Heart left ventricle (tissue), 16 donors: Measurements from ENCODE around the gene TIMM21. TPM values are rescaled to one million over a fixed set of nuclear protein-coding genes. Genes with fewer than 3 reads are reported as not detected.

Source experiments
- ATAC-seq, 4 donors: fragments of 200-7000 bp; cut with Tn5 transposase; one replicate each; pipeline ENCODE4 v1.9.1; 2020 to 2022; ENCODE audit warnings: moderate library complexity in 4 of 4, mild to moderate bottlenecking in 3 of 4, moderate number of reproducible peaks in 1 of 4
- DNase-seq, 5 donors: peaks; one replicate each; pipeline ENCODE4 v3.0.0-alpha.2; 2020
- H3K27ac ChIP-seq, 12 donors: fragments of 200-600 bp; sonication (generic) in 4 of 12; one replicate each; pipeline versions ENCODE4 v1.5.0 to v1.8.0; 2016 to 2022; ENCODE audit warnings: mild to moderate bottlenecking in 2 of 12
- H3K27me3 ChIP-seq, 9 donors: fragments of 200-600 bp; sonication (generic) in 2 of 9; one replicate each; pipeline versions ENCODE4 v1.5.1 to v1.8.0; 2016 to 2022; ENCODE audit warnings: mild to moderate bottlenecking in 3 of 9
- H3K36me3 ChIP-seq, 9 donors: fragments of 200-600 bp; sonication (generic) in 2 of 9; one replicate each; pipeline versions ENCODE4 v1.5.0 to v1.8.0; 2018 to 2022; ENCODE audit warnings: mild to moderate bottlenecking in 2 of 9
- H3K4me1 ChIP-seq, 12 donors: fragments of 200-600 bp; sonication (generic) in 4 of 12; one replicate each; pipeline versions ENCODE4 v1.5.0 to v1.8.0; 2016 to 2022; ENCODE audit warnings: mild to moderate bottlenecking in 3 of 12
- H3K4me3 ChIP-seq, 12 donors: fragments of 200-600 bp; sonication (generic) in 4 of 12; one replicate each; pipeline versions ENCODE4 v1.5.0 to v1.8.0; 2017 to 2022; ENCODE audit warnings: mild to moderate bottlenecking in 9 of 12, moderate library complexity in 4 of 12
- H3K9me3 ChIP-seq, 12 donors: fragments of 200-600 bp; sonication (generic) in 4 of 12; one replicate each; pipeline versions ENCODE4 v1.5.0 to v1.8.0; 2016 to 2022; ENCODE audit warnings: mild to moderate bottlenecking in 1 of 12
- POLR2A ChIP-seq, 2 donors: fragments of 450-650 bp; IDR thresholded peaks; one replicate each; pipeline ENCODE4 v1.6.1; 2017; ENCODE audit warnings: antibody characterized with exemption in 2 of 2, mild to moderate bottlenecking in 2 of 2, moderate library complexity in 2 of 2
- WGBS, 4 donors: extraction: QIAGEN DNeasy Blood & Tissue Kit in 2 of 4; methylation state at CpG; one replicate each; pipeline versions ENCODE4 v1.1.5 to v1.1.7; 2013 to 2018; 5-methylcytosine and 5-hydroxymethylcytosine counted together
- intact Hi-C, 10 donors: fragments of 100-400 bp; cut with DNase I; formaldehyde crosslinking; loops; one replicate each; pipeline versions ENCODE4 v1.11.1 to v1.14.2; 2022
- polyA plus RNA-seq, 2 donors: library from polyadenylated mRNA; stranded (reverse); fragments of 200-250 nt; gene quantifications; one replicate each; pipeline ENCODE4 v1.2.3, GENCODE V29; 2013
- total RNA-seq, 9 donors: library from RNA; depleted of rRNA in 2 of 9; stranded (reverse); fragments of >200 nt in 2 of 9; fragmentation: NEBNext Ultra II Directional in 3 of 9; extraction: Animal tissue kit (Norgen Biotek cat#: 25700) in 3 of 9; gene quantifications; one replicate each; pipeline versions ENCODE4 v1.1.0 to v1.2.4, GENCODE V29; 2016 to 2023
- TF ChIP-seq, protein P1 (sequence below), 12 donors: fragments of 200-600 bp; sonication (generic) in 4 of 12; IDR thresholded peaks; one replicate each; pipeline versions ENCODE4 v1.5.0 to v1.8.0; 2018 to 2022; ENCODE audit warnings: antibody characterized with exemption in 12 of 12, mild to moderate bottlenecking in 5 of 12
- donor health status: ischemic (EF 13 %, LVEDD 7.1; RV severe dilation, severe dysfunction).
- donor health status: healthy with polysubstance abuse.
- donor health status: DM: no; HTN: yes; CAD: no.
- donor health status: DM: no; HTN: no; CAD: no.
- donor health status: ischemic (EF 25% LVEDD 6.9; RV normal size, moderate dysfunction).
- donor health status: ischemic (EF 25% LVEDD 5.7; RV mildly dilated, moderate dysfunction).
- donor health status: healthy.
- donor health status: DM: yes; HTN: yes; CAD: no.
- donor health status: ischemic (EF 35%, LVEDD 5.7; RV mildly dilated, moderate dysfunction).
- donor health status: nonischemic (EF 11% LVEDD 7.7; RV severe dilation, severe dysfunction).
- donor health status: DM: yes; HTN: yes; CAD: no.
- donor health status: PGD.
- donor health status: ischemic (EF 29% LVEDD 5.4; RV normal size, mild dysfunction).
- donor health status: nonischemic (EF 23%, LVEDD 6.1; RV moderate dilation, normal function).

The TIMM21 gene
- total and polyA plus RNA-seq, 11 donors: 65.0 to 139 (median 110) TPM

- ATAC-seq: no peak
- WGBS, 4 donors: 86 to 95% (median 88%) methylated on average over 2 of the region's 2 CpGs
- intact Hi-C loops: no loop called here
Observed at GRCh38 chr18:74141667-74142066, 6.7 kb upstream of the TIMM21 start.

DNA sequence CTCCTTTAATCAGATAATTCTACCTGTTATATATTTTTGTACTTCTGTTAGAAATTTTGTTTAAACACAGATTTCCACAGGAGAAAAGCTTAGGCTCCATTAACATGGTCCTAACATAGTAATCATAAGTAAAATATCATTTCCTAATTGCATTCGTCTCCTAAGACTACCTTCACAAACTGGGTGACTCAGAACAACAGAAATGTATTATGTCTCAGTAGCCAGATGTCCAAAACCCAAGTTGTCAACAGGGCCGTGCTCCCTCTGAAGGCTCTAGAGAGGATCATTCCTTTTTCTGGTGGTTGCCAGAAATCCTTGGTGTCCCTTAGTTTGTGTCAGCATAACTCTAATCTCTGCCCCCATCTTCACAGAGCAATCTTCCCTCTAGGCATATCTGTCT is 6.1 kb upstream of the TIMM21 start:
- H3K36me3 ChIP-seq: no peaks in the 10 kb centered on the region
- H3K9me3 ChIP-seq: no peaks in the 10 kb centered on the region
- WGBS, 4 donors: 61 to 79% (median 72%) methylated on average over 2 of the region's 2 CpGs
- intact Hi-C loops: no loop called here
- peaks cover 0 to 4% (median 2%) of the 10 kb centered on the region in 12 donors for H3K4me1 ChIP-seq
- ATAC-seq (no peak), DNase-seq (no peak)
- TF ChIP-seq POLR2A (IDR thresholded peaks at IDR 0.05): no peak
- TF ChIP-seq, protein P1, sequence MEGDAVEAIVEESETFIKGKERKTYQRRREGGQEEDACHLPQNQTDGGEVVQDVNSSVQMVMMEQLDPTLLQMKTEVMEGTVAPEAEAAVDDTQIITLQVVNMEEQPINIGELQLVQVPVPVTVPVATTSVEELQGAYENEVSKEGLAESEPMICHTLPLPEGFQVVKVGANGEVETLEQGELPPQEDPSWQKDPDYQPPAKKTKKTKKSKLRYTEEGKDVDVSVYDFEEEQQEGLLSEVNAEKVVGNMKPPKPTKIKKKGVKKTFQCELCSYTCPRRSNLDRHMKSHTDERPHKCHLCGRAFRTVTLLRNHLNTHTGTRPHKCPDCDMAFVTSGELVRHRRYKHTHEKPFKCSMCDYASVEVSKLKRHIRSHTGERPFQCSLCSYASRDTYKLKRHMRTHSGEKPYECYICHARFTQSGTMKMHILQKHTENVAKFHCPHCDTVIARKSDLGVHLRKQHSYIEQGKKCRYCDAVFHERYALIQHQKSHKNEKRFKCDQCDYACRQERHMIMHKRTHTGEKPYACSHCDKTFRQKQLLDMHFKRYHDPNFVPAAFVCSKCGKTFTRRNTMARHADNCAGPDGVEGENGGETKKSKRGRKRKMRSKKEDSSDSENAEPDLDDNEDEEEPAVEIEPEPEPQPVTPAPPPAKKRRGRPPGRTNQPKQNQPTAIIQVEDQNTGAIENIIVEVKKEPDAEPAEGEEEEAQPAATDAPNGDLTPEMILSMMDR (IDR thresholded peaks at IDR 0.05): no peak
- H3K27ac ChIP-seq: no peak overlapping the region
- no peaks in the 10 kb centered on the region for H3K27me3 ChIP-seq
- no peak overlapping the region for H3K4me3 ChIP-seq

More at GRCh38 chr18:74141667-74142066, 6.7 kb upstream of the TIMM21 start:
- no peaks in the 10 kb centered on the region for H3K9me3 ChIP-seq
- TF ChIP-seq, protein P1 (IDR thresholded peaks at IDR 0.05): no peak
- TF ChIP-seq POLR2A (IDR thresholded peaks at IDR 0.05): no peak
- H3K4me1 ChIP-seq: no peaks in the 10 kb centered on the region
- H3K4me3 ChIP-seq: no peak overlapping the region
- H3K27ac ChIP-seq: no peak overlapping the region
- H3K36me3 ChIP-seq: no peaks in the 10 kb centered on the region
- no peaks in the 10 kb centered on the region for H3K27me3 ChIP-seq
- no peak for DNase-seq

- no peak for ATAC-seq
- Histone ChIP-seq H3K27me3 (no peaks in the 10 kb centered on the region), H3K36me3 (peaks cover 0 to 12% (median 0%) of the 10 kb centered on the region in 9 donors), H3K9me3 (no peaks in the 10 kb centered on the region), H3K4me3 (peak overlapping the region in 8 of 12 donors; percentile 70 to 92 (median 83)), H3K4me1 (peaks cover 0 to 36% (median 26%) of the 10 kb centered on the region in 12 donors), H3K27ac (no peak overlapping the region)
- no peak for DNase-seq
- intact Hi-C loops: no loop called here
- 44 to 68% (median 50%) methylated on average over 3 of the region's 3 CpGs for WGBS, 4 donors
- TF ChIP-seq, protein P1 (IDR thresholded peaks at IDR 0.05): no peak
- TF ChIP-seq POLR2A (IDR thresholded peaks at IDR 0.05): no peak
Observed at GRCh38 chr18:74146756-74147155, 1.6 kb upstream of the TIMM21 start.

GRCh38 chr18:74147491-74147778 is 888 bp upstream of the TIMM21 start:
- peaks cover 0 to 12% (median 0%) of the 10 kb centered on the region in 9 donors for H3K36me3 ChIP-seq
- TF ChIP-seq, protein P1 (IDR thresholded peaks at IDR 0.05): no peak
- no peak for TF ChIP-seq POLR2A (IDR thresholded peaks at IDR 0.05)
- ATAC-seq (no peak), DNase-seq (no peak)
- H3K4me3 ChIP-seq: peak overlapping the region; percentile 69 to 92 (median 82)
- no peaks in the 10 kb centered on the region for H3K27me3 ChIP-seq
- peak overlapping the region in 10 of 12 donors; percentile 90 to 99 (median 95) for H3K27ac ChIP-seq
- intact Hi-C loops: no loop called here
- WGBS, 4 donors: 1% methylated on average over 26 to 28 of the region's 28 CpGs
- H3K9me3 ChIP-seq: no peaks in the 10 kb centered on the region
- peaks cover 0 to 42% (median 28%) of the 10 kb centered on the region in 12 donors for H3K4me1 ChIP-seq
